K562 (cell line): ENCODE results near the gene CIB2. TPM values are rescaled to one million over a fixed set of nuclear protein-coding genes. Genes with fewer than 3 reads are reported as not detected.
A peak's percentile ranks its signal among the peaks of the same experiment; 100 is the strongest.

Source experiments
- ATAC-seq: fragments of 200-7000 bp; cut with Tn5 transposase; 3 replicates; pipeline ENCODE4 v1.9.1; 2020; ENCODE audit warnings: moderate library complexity
- BruUV-seq: library from RNA; stranded (reverse); fragments of 400-500 nt; replicated peaks from 2 replicates; lab custom pipeline; 2021; lab: Mats Ljungman, UMichigan
- CTCF ChIA-PET: fragments of 300-600 bp; formaldehyde crosslinking; extraction: SDS; loops from one replicate; lab custom pipeline; 2021; ENCODE audit warnings: low intra/inter-chr PET ratio; lab: Yijun Ruan, JAX
- POLR2A ChIA-PET: fragments of 300-600, 350-650 bp; sonication (Branson Sonifier 250); formaldehyde crosslinking; extraction: SDS; loops from one replicate; lab custom pipeline; 2021; ENCODE audit warnings: antibody characterized with exemption, inconsistent platforms; lab: Yijun Ruan, JAX
- DNase-seq, 4 experiments: peaks; one replicate each; pipeline versions ENCODE4 v3.0.0 to v3.0.0-alpha.2; 2011 to 2018; ENCODE audit warnings: low spot score in 3 of 4, mixed read lengths in 3 of 4; ENCODE audit errors: extremely low read depth in 1 of 4
- FAIRE-seq: peaks from 2 replicates; lab custom pipeline; 2011; peaks lifted over from hg19 to GRCh38; lab: Jason Lieb, UNC
- H2AFZ ChIP-seq: 2 replicates; pipeline ENCODE4 v1.6.0; 2011; ENCODE audit warnings: low read depth, low read length, control low read depth, inconsistent platforms
- H3K27ac ChIP-seq: fragments of 200-600 bp; 3 replicates; pipeline ENCODE4 v1.8.0; 2011; ENCODE audit warnings: low read depth, mild to moderate bottlenecking, control low read depth, inconsistent platforms, low read length, moderate library complexity, mixed read lengths; ENCODE audit errors: extremely low read depth
- H3K27me3 ChIP-seq, 2 experiments: fragments of 300-600 bp in 1 of 2; 2 replicates in 1 of 2; 3 replicates in 1 of 2; pipeline versions ENCODE4 v1.6.0 to v1.8.0; 2011; ENCODE audit warnings: inconsistent platforms in 2 of 2, low read length in 2 of 2, mild to moderate bottlenecking in 1 of 2, mixed read lengths in 1 of 2, moderate library complexity in 1 of 2; ENCODE audit not compliant: control insufficient read depth in 2 of 2, insufficient read depth in 2 of 2
- H3K36me3 ChIP-seq: fragments of 300-600 bp; 3 replicates; pipeline ENCODE4 v1.8.0; 2011; ENCODE audit warnings: mild to moderate bottlenecking, low read length, inconsistent platforms; ENCODE audit not compliant: control insufficient read depth, insufficient read depth
- H3K4me1 ChIP-seq, 2 experiments: fragments of 200-600 bp in 1 of 2; replicated peaks in 1 of 2; 2 replicates in 1 of 2; 3 replicates in 1 of 2; pipeline versions ENCODE4 v1.5.1 to v1.8.0; 2011; ENCODE audit warnings: inconsistent platforms in 2 of 2, low read length in 2 of 2, mild to moderate bottlenecking in 1 of 2, mixed read lengths in 1 of 2, moderate library complexity in 1 of 2; ENCODE audit not compliant: control insufficient read depth in 2 of 2, insufficient read depth in 2 of 2
- H3K4me2 ChIP-seq: 2 replicates; pipeline ENCODE4 v1.6.1; 2011; ENCODE audit warnings: low read length, control low read depth, inconsistent platforms, mixed read lengths; ENCODE audit not compliant: insufficient read depth
- H3K4me3 ChIP-seq: fragments of 200-600 bp; sonication (generic), shearing (Covaris generic); 2 replicates; pipeline ENCODE4 v1.5.1; 2016; ENCODE audit warnings: control low read depth, inconsistent platforms
- H3K79me2 ChIP-seq: fragments of 200-600 bp; 3 replicates; pipeline ENCODE4 v1.8.0; 2011; ENCODE audit warnings: low read length, inconsistent platforms; ENCODE audit not compliant: control insufficient read depth, insufficient read depth
- H3K9ac ChIP-seq, 2 experiments: 2 replicates each; pipeline versions ENCODE4 v1.6.0 to v1.6.1; 2011; ENCODE audit warnings: low read depth in 2 of 2, low read length in 2 of 2, control low read depth in 1 of 2, inconsistent platforms in 1 of 2, mild to moderate bottlenecking in 1 of 2, mixed read lengths in 1 of 2; ENCODE audit not compliant: insufficient read depth in 1 of 2
- H3K9me1 ChIP-seq: one replicate; pipeline ENCODE4 v1.6.0; 2011; ENCODE audit warnings: inconsistent platforms, mild to moderate bottlenecking, low read length, moderate library complexity; ENCODE audit not compliant: control insufficient read depth, insufficient read depth
- H3K9me3 ChIP-seq: replicated peaks from 2 replicates; pipeline ENCODE4 v1.5.1; 2011; ENCODE audit warnings: low read depth, low read length, inconsistent platforms; ENCODE audit not compliant: control insufficient read depth, insufficient read depth
- H4K20me1 ChIP-seq: replicated peaks from 2 replicates; pipeline ENCODE4 v1.6.1; 2011; ENCODE audit warnings: low read length, inconsistent platforms, mixed read lengths; ENCODE audit not compliant: control insufficient read depth, insufficient read depth
- DIDO1 ChIP-seq: fragments of 450-650 bp; IDR thresholded peaks from 2 replicates; pipeline ENCODE4 v1.6.1; 2016; ENCODE audit warnings: low read depth, missing biosample characterization, missing genetic modification characterization
- HDAC2 ChIP-seq: fragments of 450-650 bp; IDR thresholded peaks from 2 replicates; pipeline ENCODE4 v1.6.1; 2016; ENCODE audit warnings: mild to moderate bottlenecking
- HDAC8 ChIP-seq: fragments of 450-650 bp; IDR thresholded peaks from 2 replicates; pipeline ENCODE4 v1.6.1; 2016; ENCODE audit warnings: mild to moderate bottlenecking, missing genetic modification characterization, moderate library complexity, missing compliant biosample characterization
- HMG20A ChIP-seq: fragments of 450-650 bp; formaldehyde crosslinking; conservative IDR thresholded peaks from 2 replicates; pipeline ENCODE4 v1.4.0; 2020; ENCODE audit warnings: mild to moderate bottlenecking, mixed read lengths
- RBM25 ChIP-seq: fragments of 200-400 bp; formaldehyde crosslinking; IDR thresholded peaks from 2 replicates; pipeline ENCODE4 v1.6.1; 2018; ENCODE audit warnings: low read length, low read depth, moderate library complexity; ENCODE audit not compliant: severe bottlenecking
- SMAD4 ChIP-seq: fragments of 250-450 bp; sonication (Bioruptor Pico); conservative IDR thresholded peaks from 2 replicates; pipeline ENCODE4 v1.8.0; 2021; ENCODE audit warnings: inconsistent platforms, mild to moderate bottlenecking, moderate library complexity
- ZNF316 ChIP-seq: fragments of 450-650 bp; IDR thresholded peaks from 2 replicates; pipeline ENCODE4 v1.6.1; 2016
- WGBS: fragments of 100-300 bp; shearing (Covaris generic); methylation state at CpG from one replicate; pipeline ENCODE4 v1.1.6; 2016; ENCODE audit warnings: low coverage, mixed read lengths; ENCODE audit not compliant: insufficient coverage; ENCODE audit errors: missing lambda C conversion rate; 5-methylcytosine and 5-hydroxymethylcytosine counted together
- in situ Hi-C: fragments of 300-500 bp; cut with MboI; formaldehyde crosslinking; loops from 4 replicates; pipeline ENCODE4 v1.15.0; 2018; ENCODE audit warnings: inconsistent platforms, mixed read lengths
- intact Hi-C: fragments of 100-400 bp; cut with micrococcal nuclease; formaldehyde crosslinking; loops from 2 replicates; pipeline ENCODE4 v1.14.2; 2022
- polyA plus RNA-seq, 8 experiments: library from polyadenylated mRNA; depleted of rRNA in 4 of 8; stranded (reverse) in 5 of 8; unstranded in 3 of 8; fragments of >200 nt; fragmentation: Nextera tagmentation in 2 of 8; fragmentation: Illumina TruSeq in 1 of 8; extraction: Ambion mirVana in 2 of 8; extraction: Trizol in 1 of 8; gene quantifications; 2 replicates each; pipeline versions ENCODE4 v1.2.1 to v1.2.3, GENCODE V29; 2011 to 2014; ENCODE audit warnings: inconsistent platforms in 1 of 8, missing spikeins in 1 of 8
- total RNA-seq, 7 experiments: library from RNA; depleted of rRNA in 6 of 7; stranded (reverse); fragments of >200 nt in 6 of 7; fragmentation: Illumina TruSeq in 2 of 7; extraction: Trizol in 2 of 7; gene quantifications; 2 replicates each; pipeline versions ENCODE4 v1.2.1 to v1.2.3, GENCODE V29; 2011 to 2021; ENCODE audit warnings: low replicate concordance in 1 of 7

Gene CIB2
- total and polyA plus RNA-seq, 9 of the 15 experiments (the other 6 are each of a cell fraction or from before 2014, with no cell fraction given): 1.5 to 37.4 (median 19.4) TPM

GRCh38 chr15:78167227-78167888, 36.1 kb upstream of the CIB2 start:
- no TSS peak for BruUV-seq
- DNase-seq (no peak), ATAC-seq (no peak), FAIRE-seq (no peak)
- in situ Hi-C loops: no loop called here
- H3K4me3 ChIP-seq: no peak overlapping the region
- no peaks in the 10 kb centered on the region for H3K9me3 ChIP-seq
- no peaks in the 10 kb centered on the region for H3K4me1 ChIP-seq
- ChIA-PET CTCF (no interaction called here), POLR2A (interaction anchor here (1.1 kb wide), 1 partner anchor 11 kb away, joined by 3 read pairs; no protein-coding TSS in a partner anchor)
- H4K20me1 ChIP-seq: no peaks in the 10 kb centered on the region
- no peaks in the 10 kb centered on the region for H3K9me1 ChIP-seq
- no peaks in the 10 kb centered on the region for H3K79me2 ChIP-seq
- 94% methylated on average over 10 of the region's 10 CpGs for WGBS
- H2AFZ ChIP-seq: no peak overlapping the region
- no peak overlapping the region for H3K9ac ChIP-seq
- peak; percentile 11 for TF ChIP-seq RBM25
- no peak for TF ChIP-seq SMAD4
- TF ChIP-seq DIDO1 (tag): no peak
- TF ChIP-seq HDAC2: no peak
- no peak for TF ChIP-seq HMG20A (CRISPR knock-in tag)
- H3K4me2 ChIP-seq: no peak overlapping the region
- peaks cover 94% of the 10 kb centered on the region for H3K36me3 ChIP-seq
- intact Hi-C loops: no loop called here
- no peak overlapping the region for H3K27ac ChIP-seq
- H3K27me3 ChIP-seq: no peaks in the 10 kb centered on the region

DNA sequence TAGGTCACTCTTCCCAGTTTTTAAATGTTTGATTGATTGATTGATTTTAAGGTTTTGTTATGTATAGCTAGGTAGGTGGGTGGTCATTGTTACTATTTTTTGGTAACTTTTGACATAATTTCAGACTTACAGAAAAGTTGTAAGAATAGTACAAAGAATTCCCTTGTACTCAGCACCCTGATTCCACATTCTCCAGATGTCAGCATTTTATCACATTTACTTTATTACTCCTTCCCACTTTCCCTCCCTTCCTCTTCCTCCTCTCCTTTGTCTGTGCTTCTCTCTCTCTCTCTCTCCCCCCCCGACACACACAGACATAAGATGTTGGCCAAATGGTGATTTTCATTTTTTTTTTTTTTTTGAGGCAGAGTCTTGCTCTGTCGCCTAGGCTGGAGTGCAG, 32.8 kb upstream of the CIB2 start:
- in situ Hi-C loops (no loop called here), intact Hi-C loops (no loop called here)
- Histone ChIP-seq H3K27ac (no peak overlapping the region), H4K20me1 (no peaks in the 10 kb centered on the region), H3K36me3 (peaks cover 87% of the 10 kb centered on the region), H3K4me2 (no peak overlapping the region), H2AFZ (no peak overlapping the region), H3K4me3 (no peak overlapping the region), H3K9me1 (no peaks in the 10 kb centered on the region), H3K79me2 (no peaks in the 10 kb centered on the region), H3K9me3 (no peaks in the 10 kb centered on the region), H3K9ac (no peak overlapping the region), H3K4me1 (no peaks in the 10 kb centered on the region), H3K27me3 (no peaks in the 10 kb centered on the region)
- no peak for DNase-seq
- no TSS peak for BruUV-seq
- FAIRE-seq: no peak
- TF ChIP-seq ZNF316 (peak; percentile 58; the same call in 1 of the 2 replicates), HDAC8 (tag) (no peak)
- POLR2A ChIA-PET: no interaction called here
- CTCF ChIA-PET: no interaction called here
- no CpG with 5 or more reads among the region's 2 CpGs for WGBS
- ATAC-seq: no peak
